GM19372 (cell line): Measurements from ENCODE around the gene WDR81.
A peak's percentile ranks its signal among the peaks of the same experiment; 100 is the strongest.
"Not testable (repeated sequence)": the region's sequence is repeated elsewhere in the genome, so short reads cannot be mapped to it uniquely, and the experiment has no call there.

ENCODE experiments used
- ATAC-seq: cut with Tn5 transposase; IDR thresholded peaks from one replicate; pipeline ENCODE4 v1.9.1; 2021; ENCODE audit warnings: mild to moderate bottlenecking, low read depth, moderate library complexity; ENCODE audit not compliant: unreplicated experiment

The WDR81 gene

GRCh38 chr17:1712271-1712670 lies 12.2 kb upstream of the WDR81 start:
- no peak for ATAC-seq

DNA sequence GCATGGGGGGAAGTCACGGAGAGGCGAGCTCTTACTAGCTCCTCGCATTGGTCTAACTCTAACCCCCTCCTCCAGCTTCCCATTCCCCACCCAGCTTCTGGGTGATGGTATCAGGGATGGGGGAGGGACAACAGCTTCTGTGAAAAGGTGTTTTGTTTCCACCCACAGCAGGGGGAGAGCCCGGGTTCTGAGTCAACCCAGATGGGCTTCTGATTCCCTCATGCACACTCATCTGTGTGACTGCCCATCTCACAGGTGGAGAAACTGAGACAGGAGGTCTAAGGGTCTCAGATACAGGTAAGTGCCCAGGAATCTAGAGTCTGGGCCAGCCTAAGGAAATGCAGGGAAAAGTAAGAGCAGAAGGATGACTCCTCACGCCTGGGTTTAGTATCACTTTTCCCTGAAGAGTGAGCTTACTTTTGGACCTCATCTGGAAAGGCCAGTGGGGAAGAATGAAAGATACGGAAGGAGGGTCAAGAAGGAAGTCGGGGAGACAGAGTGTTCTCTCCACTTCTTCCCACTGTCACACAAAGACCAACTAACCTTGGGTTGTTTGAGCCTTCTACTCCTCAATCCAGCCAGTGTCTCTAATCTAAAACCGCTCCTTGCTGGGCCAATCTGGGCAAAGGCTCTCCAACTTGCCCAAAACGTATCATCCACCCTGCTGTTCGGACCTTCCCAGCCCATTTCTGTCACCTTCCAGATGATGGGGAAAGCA lies 11.2 kb upstream of the WDR81 start:
- ATAC-seq: no peak

DNA sequence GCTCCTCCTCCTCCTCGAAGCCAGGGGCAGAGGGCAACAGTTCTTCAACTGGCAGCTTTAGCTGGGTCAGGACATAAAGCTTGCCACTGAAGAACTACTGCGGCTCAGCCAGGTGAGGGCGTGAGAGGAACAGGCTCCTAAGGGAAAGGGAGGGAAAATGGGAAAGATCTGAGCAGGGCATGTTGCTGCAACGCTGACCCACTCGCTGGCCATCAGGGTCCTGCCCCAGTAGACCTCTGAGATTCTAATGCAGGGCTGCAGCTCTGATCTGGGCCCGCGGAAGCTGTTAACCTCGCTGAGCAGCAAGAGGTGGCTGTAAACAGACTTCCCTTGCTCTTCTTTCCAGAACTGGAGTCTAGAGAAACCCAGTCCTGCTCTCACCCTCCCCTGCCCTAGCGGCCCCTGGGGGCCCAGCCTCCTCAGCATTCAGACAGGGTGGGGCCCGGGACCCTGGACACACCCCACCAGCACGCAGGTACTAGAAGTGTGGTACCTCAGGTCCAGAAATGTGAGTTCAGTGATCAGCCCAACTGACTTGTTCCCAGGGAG lies 10.6 kb upstream of the WDR81 start:
- no peak for ATAC-seq

GRCh38 chr17:1714427-1714979 lies 10.0 kb upstream of the WDR81 start:
- ATAC-seq: no peak

GRCh38 chr17:1714980-1715802 lies 9.3 kb upstream of the WDR81 start:
- no peak for ATAC-seq

GRCh38 chr17:1715803-1716075 lies 8.8 kb upstream of the WDR81 start:
- ATAC-seq: no peak

GRCh38 chr17:1716076-1716911 lies 8.2 kb upstream of the WDR81 start:
- ATAC-seq: peak; percentile 72

GRCh38 chr17:1716912-1717695 lies 7.4 kb upstream of the WDR81 start:
- ATAC-seq: peak; percentile 47

- no peak for ATAC-seq
These were observed 5.9 kb upstream of the WDR81 start for GRCh38 chr17:1718362-1719165.

DNA sequence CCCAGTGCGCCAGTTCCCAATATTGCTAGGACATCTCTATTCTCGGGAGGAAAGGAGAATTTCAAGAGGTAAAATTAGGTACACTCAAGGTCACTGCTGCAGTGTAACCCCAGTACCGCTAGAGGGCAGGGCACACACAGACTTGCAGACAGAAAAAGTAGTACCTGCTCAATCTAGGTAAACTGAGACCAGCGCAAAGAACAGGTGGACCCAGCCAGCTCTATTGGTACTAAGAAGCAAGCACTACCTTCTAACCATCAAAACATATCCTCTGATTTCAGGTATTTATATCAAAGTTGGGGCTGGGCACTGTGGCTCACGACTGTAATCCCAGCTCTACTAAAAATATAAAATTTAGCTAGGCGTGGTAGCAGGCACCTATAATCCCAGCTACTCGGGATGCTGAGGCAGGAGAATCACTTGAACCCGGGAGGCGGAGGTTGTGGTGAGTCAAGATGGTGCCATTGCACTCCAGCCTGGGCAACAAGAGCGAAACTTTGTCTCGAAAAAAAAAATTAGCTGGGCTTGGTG lies 3.6 kb upstream of the WDR81 start:
- no peak for ATAC-seq

DNA sequence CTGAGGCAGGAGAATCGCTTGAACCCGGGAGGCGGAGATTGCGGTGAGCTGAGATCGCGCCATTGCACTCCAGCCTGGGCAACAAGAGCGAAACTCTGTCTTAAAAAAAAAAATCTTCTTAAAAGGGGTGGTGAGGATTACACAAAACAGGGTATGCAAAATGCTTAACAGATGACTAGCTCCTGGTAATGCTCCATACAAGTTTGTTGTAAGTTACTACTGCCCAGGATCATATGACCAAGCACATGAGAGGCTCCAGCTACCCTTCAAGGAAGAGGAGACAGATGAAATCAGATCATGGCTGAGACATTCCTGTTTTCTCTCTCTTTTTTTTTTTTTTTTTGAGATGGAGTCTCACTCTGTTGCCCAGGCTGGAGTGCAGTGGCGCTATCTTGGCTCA lies 2.5 kb upstream of the WDR81 start:
- not testable (repeated sequence) for ATAC-seq

GRCh38 chr17:1724869-1725641 lies 551 bp downstream of the WDR81 start:
- peak; percentile 35 for ATAC-seq

GRCh38 chr17:1725642-1726511 lies 1.4 kb downstream of the WDR81 start:
- ATAC-seq: no peak

DNA sequence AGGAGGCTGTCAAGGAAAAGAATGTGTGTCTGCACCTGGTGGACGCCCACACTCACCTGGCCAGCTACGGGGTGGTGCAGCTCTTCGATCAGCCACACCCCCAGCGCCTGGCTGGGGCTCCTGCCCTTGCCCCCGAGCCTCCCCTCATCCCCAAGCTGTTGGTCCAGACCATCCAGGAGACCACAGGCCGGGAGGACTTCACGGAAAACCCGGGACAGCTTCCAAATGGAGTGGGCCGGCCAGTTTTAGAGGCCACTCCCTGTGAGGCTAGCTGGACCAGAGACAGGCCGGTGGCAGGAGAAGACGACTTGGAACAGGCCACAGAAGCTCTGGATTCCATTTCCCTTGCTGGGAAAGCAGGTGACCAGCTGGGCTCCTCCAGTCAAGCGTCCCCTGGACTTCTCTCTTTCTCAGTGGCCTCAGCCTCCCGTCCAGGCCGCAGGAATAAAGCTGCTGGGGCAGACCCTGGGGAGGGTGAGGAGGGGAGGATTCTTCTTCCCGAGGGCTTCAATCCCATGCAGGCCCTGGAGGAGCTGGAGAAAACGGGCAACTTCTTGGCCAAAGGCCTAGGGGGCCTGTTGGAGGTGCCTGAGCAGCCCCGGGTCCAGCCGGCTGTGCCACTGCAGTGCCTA lies 2.2 kb downstream of the WDR81 start:
- ATAC-seq: no peak

DNA sequence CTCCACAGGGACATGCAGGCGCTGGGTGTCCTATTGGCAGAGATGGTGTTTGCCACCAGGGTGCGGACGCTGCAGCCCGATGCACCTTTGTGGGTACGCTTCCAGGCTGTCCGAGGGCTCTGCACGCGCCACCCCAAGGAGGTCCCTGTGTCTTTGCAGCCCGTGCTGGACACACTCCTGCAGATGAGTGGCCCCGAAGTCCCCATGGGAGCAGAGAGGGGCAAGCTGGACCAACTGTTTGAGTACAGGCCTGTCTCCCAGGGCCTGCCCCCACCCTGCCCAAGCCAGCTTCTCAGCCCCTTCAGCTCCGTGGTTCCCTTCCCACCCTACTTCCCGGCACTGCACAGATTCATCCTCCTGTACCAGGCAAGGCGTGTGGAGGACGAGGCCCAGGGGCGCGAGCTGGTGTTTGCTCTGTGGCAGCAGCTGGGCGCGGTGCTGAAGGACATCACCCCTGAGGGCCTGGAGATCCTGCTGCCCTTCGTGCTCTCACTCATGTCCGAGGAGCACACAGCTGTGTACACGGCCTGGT lies 2.8 kb downstream of the WDR81 start:
- no peak for ATAC-seq

GRCh38 chr17:1727876-1728630 lies 3.5 kb downstream of the WDR81 start:
- ATAC-seq: no peak
